GM23338 (cell line): ENCODE measurements around the gene MICALL2. TPM values are rescaled to one million over a fixed set of nuclear protein-coding genes. Genes with fewer than 3 reads are reported as not detected.

ENCODE experiments used
- ATAC-seq: fragments of 200-7000 bp; cut with Tn5 transposase; 3 replicates; pipeline ENCODE4 v1.9.1; 2020
- DNase-seq: peaks from one replicate; pipeline ENCODE4 v3.0.0-alpha.2; 2015; ENCODE audit warnings: low spot score
- H2AFZ ChIP-seq: fragments of 200-600 bp; sonication (generic); 2 replicates; pipeline ENCODE4 v1.8.0; 2016; ENCODE audit warnings: antibody characterized with exemption, mild to moderate bottlenecking, moderate library complexity
- H3F3A ChIP-seq: fragments of 200-600 bp; sonication (generic); replicated peaks from 2 replicates; pipeline ENCODE4 v1.8.0; 2017; ENCODE audit warnings: antibody characterized with exemption, mixed run types, low read depth
- H3K27ac ChIP-seq: fragments of 200-600 bp; sonication (generic); 2 replicates; pipeline ENCODE4 v1.6.1; 2016; ENCODE audit warnings: low read depth
- H3K27me3 ChIP-seq: fragments of 200-600 bp; sonication (generic); 2 replicates; pipeline ENCODE4 v1.8.0; 2016; ENCODE audit warnings: mild to moderate bottlenecking, mixed run types, moderate library complexity; ENCODE audit not compliant: insufficient read depth
- H3K36me3 ChIP-seq: fragments of 200-600 bp; sonication (generic); 2 replicates; pipeline ENCODE4 v1.8.0; 2016; ENCODE audit warnings: mild to moderate bottlenecking; ENCODE audit not compliant: insufficient read depth
- H3K4me1 ChIP-seq: fragments of 200-600 bp; sonication (generic); 2 replicates; pipeline ENCODE4 v1.8.0; 2016; ENCODE audit warnings: mild to moderate bottlenecking, moderate library complexity; ENCODE audit not compliant: insufficient read depth
- H3K4me2 ChIP-seq: fragments of 200-600 bp; sonication (generic); 2 replicates; pipeline ENCODE4 v1.7.1; 2017; ENCODE audit warnings: mixed run types
- H3K4me3 ChIP-seq: fragments of 200-600 bp; sonication (generic); 2 replicates; pipeline ENCODE4 v1.6.1; 2016; ENCODE audit warnings: mixed run types
- H3K79me2 ChIP-seq: fragments of 200-600 bp; sonication (generic); replicated peaks from 2 replicates; pipeline ENCODE4 v1.8.0; 2017; ENCODE audit warnings: mild to moderate bottlenecking; ENCODE audit not compliant: insufficient read depth
- H3K9me2 ChIP-seq: fragments of 200-600 bp; sonication (generic); 2 replicates; pipeline ENCODE4 v1.8.0; 2017; ENCODE audit not compliant: insufficient read depth
- H4K20me1 ChIP-seq: fragments of 200-600 bp; sonication (generic); replicated peaks from 2 replicates; pipeline ENCODE4 v1.8.0; 2017; ENCODE audit warnings: mild to moderate bottlenecking; ENCODE audit not compliant: insufficient read depth
- H3K27ac Mint-ChIP-seq: 2 replicates; pipeline ENCODE4 v1.8.0; 2020; ENCODE audit warnings: inconsistent platforms, mild to moderate bottlenecking, moderate library complexity, mixed read lengths
- H3K27me3 Mint-ChIP-seq: 3 replicates; pipeline ENCODE4 v1.8.0; 2022; ENCODE audit warnings: low read depth, mild to moderate bottlenecking, moderate library complexity, mixed read lengths, inconsistent platforms; ENCODE audit not compliant: insufficient read depth, poor library complexity
- H3K36me3 Mint-ChIP-seq: 3 replicates; pipeline ENCODE4 v1.8.0; 2021; ENCODE audit warnings: low read depth, mild to moderate bottlenecking, inconsistent platforms, moderate library complexity, mixed read lengths
- H3K4me1 Mint-ChIP-seq: 3 replicates; pipeline ENCODE4 v1.8.0; 2020; ENCODE audit warnings: mild to moderate bottlenecking, inconsistent platforms, mixed read lengths
- H3K4me3 Mint-ChIP-seq: 3 replicates; pipeline ENCODE4 v1.8.0; 2021; ENCODE audit warnings: moderate library complexity, mild to moderate bottlenecking, inconsistent platforms, mixed read lengths
- H3K9me3 Mint-ChIP-seq: 3 replicates; pipeline ENCODE4 v1.8.0; 2020; ENCODE audit warnings: moderate library complexity, mild to moderate bottlenecking, inconsistent platforms, mixed read lengths
- CREB1 ChIP-seq: fragments of 250-450 bp; sonication (Bioruptor Pico); IDR thresholded peaks from 2 replicates; pipeline ENCODE4 v1.5.0; 2020; ENCODE audit warnings: low read depth, mild to moderate bottlenecking, moderate library complexity
- EZH2 ChIP-seq: fragments of 200-600 bp; sonication (generic); IDR thresholded peaks from one replicate; pipeline ENCODE4 v1.8.0; 2017; ENCODE audit warnings: antibody characterized with exemption, mild to moderate bottlenecking, low read depth; ENCODE audit not compliant: unreplicated experiment
- POLR2AphosphoS5 ChIP-seq: IDR thresholded peaks from 2 replicates; pipeline ENCODE4 v1.6.1; 2016; ENCODE audit warnings: antibody characterized with exemption, low read depth
- ZNF331 ChIP-seq: fragments of 250-450 bp; sonication (Bioruptor Pico); IDR thresholded peaks from 2 replicates; pipeline ENCODE4 v1.5.0; 2020; ENCODE audit warnings: low read depth, mild to moderate bottlenecking, moderate library complexity
- polyA plus RNA-seq: library from polyadenylated mRNA; unstranded; fragments of >200 nt; fragmentation: Nextera tagmentation; extraction: Ambion mirVana; gene quantifications from 2 replicates; pipeline ENCODE4 v1.2.1, GENCODE V29; 2016
- total RNA-seq: library from RNA; depleted of rRNA; stranded (reverse); fragments of >200 nt; shearing (Covaris generic); gene quantifications from 2 replicates; pipeline ENCODE4 v1.2.3, GENCODE V29; 2014
- TF ChIP-seq, protein P1 (sequence below), 2 experiments: fragments of 200-600 bp in 1 of 2; sonication (generic) in 1 of 2; conservative IDR thresholded peaks; 2 replicates each; pipeline versions ENCODE4 v1.5.1 to v1.6.1; 2016 to 2017; ENCODE audit warnings: antibody characterized with exemption in 2 of 2, low read depth in 2 of 2, mild to moderate bottlenecking in 2 of 2, moderate library complexity in 1 of 2
- TF ChIP-seq, protein P2 (sequence below): IDR thresholded peaks from 2 replicates; pipeline ENCODE4 v1.6.1; 2016; ENCODE audit warnings: antibody characterized with exemption
- TF ChIP-seq, protein P3 (sequence below): fragments of 250-450 bp; sonication (Bioruptor Pico); IDR thresholded peaks from 2 replicates; pipeline ENCODE4 v1.5.0; 2020; ENCODE audit warnings: mild to moderate bottlenecking, moderate library complexity

Gene MICALL2
- total and polyA plus RNA-seq, 2 experiments from 2014 or later, result 7.0 to 13.0 TPM

DNA sequence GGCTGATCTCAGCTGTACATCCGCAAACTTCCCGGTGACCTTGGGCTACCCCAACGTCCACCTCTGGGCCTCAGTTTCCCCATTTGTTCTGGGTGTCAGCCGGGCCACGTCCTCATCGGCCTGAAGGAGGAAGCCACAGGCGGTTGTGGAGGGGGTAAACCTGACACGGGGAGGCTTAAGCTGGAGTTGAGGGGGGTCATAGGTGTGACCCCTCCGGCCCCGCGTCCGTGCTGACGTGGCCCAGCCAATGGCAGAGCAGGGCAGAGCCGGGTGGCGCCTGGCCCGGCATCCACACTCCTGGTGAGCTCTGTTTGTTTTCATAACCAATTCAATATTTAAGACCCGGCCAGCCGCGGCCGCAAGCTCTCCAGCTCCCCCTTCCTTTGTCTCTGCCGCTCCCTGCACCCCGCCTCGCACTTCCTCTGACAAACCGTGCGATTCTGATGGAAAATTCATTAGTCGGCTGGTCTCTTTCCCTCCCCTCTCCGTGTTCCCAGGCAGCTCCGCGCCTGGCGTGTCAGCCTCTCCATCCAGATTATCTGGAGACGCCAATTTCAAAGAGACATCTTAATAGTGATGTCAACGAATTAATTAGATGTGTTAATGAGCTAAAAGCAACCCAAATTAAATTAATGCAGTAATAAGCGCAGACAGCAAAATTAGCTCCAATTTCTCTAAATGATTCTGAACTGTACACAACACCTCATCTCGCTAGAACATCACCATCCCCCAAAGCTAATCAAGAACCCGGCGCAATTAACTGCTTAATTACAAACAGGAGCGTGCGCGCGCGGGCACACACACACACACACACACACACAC, 55.4 kb downstream of the MICALL2 start (continued):
- TF ChIP-seq, protein P1, sequence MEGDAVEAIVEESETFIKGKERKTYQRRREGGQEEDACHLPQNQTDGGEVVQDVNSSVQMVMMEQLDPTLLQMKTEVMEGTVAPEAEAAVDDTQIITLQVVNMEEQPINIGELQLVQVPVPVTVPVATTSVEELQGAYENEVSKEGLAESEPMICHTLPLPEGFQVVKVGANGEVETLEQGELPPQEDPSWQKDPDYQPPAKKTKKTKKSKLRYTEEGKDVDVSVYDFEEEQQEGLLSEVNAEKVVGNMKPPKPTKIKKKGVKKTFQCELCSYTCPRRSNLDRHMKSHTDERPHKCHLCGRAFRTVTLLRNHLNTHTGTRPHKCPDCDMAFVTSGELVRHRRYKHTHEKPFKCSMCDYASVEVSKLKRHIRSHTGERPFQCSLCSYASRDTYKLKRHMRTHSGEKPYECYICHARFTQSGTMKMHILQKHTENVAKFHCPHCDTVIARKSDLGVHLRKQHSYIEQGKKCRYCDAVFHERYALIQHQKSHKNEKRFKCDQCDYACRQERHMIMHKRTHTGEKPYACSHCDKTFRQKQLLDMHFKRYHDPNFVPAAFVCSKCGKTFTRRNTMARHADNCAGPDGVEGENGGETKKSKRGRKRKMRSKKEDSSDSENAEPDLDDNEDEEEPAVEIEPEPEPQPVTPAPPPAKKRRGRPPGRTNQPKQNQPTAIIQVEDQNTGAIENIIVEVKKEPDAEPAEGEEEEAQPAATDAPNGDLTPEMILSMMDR (conservative IDR thresholded peaks at IDR 0.05; ENCODE audit: low read depth in 2 of 2), result no peak
- TF ChIP-seq, protein P2, sequence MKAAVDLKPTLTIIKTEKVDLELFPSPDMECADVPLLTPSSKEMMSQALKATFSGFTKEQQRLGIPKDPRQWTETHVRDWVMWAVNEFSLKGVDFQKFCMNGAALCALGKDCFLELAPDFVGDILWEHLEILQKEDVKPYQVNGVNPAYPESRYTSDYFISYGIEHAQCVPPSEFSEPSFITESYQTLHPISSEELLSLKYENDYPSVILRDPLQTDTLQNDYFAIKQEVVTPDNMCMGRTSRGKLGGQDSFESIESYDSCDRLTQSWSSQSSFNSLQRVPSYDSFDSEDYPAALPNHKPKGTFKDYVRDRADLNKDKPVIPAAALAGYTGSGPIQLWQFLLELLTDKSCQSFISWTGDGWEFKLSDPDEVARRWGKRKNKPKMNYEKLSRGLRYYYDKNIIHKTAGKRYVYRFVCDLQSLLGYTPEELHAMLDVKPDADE, result no peak

DNA sequence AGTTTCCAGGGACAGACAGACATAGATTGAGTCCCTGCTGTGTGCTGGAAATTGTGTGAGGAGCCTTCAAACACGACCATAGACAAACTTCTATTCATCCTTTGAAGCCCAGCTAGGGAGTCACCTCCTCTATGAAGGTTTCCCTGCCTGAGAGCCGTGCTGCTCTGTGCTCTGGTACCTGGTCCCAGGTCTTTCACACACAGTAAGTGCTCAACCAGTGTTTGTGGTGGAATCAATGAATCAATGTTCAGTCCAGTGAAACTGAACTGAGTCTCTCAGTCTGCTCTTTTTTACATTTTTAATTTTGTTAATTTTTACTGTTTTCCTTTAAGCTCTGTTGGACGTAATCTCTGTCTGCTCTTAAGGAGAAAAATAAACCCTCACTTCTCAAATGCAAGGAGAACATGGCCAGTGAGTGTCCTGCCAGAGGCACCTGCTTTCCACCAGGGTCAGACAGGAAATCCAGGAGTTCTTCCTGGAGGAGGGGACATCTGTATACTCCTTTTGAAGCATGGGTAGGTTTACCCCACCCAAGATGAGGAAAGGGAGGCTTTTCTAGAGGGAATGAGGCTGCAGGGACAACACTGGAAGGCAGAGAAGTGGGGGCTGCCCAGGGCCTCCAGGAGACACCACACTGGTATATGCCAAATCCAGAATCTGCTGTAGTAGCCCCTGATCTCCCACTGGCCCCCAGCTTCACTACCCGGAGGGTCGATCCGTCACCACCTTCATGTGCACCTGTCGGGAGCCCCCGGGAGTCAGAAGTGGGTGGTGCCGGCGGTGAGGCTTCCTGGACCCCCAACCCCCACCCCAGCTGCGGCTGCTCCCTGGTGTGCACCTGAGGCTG, 56.3 kb downstream of the MICALL2 start:
- no peak for ATAC-seq

More for the DNA sequence above, 56.3 kb downstream of the MICALL2 start:
- Histone ChIP-seq H3F3A (no peaks in the 10 kb centered on the region), H3K27ac (no peak overlapping the region), H3K9me2 (no peaks in the 10 kb centered on the region), H3K4me3 (peak overlapping the region; percentile 51; the same call in 1 of the 2 replicates), H3K27me3 (peaks cover 16% of the 10 kb centered on the region), H2AFZ (peak overlapping the region; percentile 90; the same call in 1 of the 2 replicates), H4K20me1 (no peaks in the 10 kb centered on the region), H3K36me3 (no peaks in the 10 kb centered on the region), H3K4me1 (peaks cover 9% of the 10 kb centered on the region), H3K79me2 (no peaks in the 10 kb centered on the region), H3K4me2 (peak overlapping the region; percentile 83)
- H3K27me3 Mint-ChIP-seq, result peaks cover 30% of the 10 kb centered on the region
- DNase-seq, result no peak
- no peaks in the 10 kb centered on the region for H3K36me3 Mint-ChIP-seq
- peak overlapping the region; percentile 68 for H3K4me3 Mint-ChIP-seq
- TF ChIP-seq ZNF331 (CRISPR knock-in tag) (no peak), POLR2AphosphoS5 (no peak), EZH2 (no peak), CREB1 (no peak)
- TF ChIP-seq, protein P1 (conservative IDR thresholded peaks at IDR 0.05; ENCODE audit: low read depth in 2 of 2), result no peak
- TF ChIP-seq, protein P3, sequence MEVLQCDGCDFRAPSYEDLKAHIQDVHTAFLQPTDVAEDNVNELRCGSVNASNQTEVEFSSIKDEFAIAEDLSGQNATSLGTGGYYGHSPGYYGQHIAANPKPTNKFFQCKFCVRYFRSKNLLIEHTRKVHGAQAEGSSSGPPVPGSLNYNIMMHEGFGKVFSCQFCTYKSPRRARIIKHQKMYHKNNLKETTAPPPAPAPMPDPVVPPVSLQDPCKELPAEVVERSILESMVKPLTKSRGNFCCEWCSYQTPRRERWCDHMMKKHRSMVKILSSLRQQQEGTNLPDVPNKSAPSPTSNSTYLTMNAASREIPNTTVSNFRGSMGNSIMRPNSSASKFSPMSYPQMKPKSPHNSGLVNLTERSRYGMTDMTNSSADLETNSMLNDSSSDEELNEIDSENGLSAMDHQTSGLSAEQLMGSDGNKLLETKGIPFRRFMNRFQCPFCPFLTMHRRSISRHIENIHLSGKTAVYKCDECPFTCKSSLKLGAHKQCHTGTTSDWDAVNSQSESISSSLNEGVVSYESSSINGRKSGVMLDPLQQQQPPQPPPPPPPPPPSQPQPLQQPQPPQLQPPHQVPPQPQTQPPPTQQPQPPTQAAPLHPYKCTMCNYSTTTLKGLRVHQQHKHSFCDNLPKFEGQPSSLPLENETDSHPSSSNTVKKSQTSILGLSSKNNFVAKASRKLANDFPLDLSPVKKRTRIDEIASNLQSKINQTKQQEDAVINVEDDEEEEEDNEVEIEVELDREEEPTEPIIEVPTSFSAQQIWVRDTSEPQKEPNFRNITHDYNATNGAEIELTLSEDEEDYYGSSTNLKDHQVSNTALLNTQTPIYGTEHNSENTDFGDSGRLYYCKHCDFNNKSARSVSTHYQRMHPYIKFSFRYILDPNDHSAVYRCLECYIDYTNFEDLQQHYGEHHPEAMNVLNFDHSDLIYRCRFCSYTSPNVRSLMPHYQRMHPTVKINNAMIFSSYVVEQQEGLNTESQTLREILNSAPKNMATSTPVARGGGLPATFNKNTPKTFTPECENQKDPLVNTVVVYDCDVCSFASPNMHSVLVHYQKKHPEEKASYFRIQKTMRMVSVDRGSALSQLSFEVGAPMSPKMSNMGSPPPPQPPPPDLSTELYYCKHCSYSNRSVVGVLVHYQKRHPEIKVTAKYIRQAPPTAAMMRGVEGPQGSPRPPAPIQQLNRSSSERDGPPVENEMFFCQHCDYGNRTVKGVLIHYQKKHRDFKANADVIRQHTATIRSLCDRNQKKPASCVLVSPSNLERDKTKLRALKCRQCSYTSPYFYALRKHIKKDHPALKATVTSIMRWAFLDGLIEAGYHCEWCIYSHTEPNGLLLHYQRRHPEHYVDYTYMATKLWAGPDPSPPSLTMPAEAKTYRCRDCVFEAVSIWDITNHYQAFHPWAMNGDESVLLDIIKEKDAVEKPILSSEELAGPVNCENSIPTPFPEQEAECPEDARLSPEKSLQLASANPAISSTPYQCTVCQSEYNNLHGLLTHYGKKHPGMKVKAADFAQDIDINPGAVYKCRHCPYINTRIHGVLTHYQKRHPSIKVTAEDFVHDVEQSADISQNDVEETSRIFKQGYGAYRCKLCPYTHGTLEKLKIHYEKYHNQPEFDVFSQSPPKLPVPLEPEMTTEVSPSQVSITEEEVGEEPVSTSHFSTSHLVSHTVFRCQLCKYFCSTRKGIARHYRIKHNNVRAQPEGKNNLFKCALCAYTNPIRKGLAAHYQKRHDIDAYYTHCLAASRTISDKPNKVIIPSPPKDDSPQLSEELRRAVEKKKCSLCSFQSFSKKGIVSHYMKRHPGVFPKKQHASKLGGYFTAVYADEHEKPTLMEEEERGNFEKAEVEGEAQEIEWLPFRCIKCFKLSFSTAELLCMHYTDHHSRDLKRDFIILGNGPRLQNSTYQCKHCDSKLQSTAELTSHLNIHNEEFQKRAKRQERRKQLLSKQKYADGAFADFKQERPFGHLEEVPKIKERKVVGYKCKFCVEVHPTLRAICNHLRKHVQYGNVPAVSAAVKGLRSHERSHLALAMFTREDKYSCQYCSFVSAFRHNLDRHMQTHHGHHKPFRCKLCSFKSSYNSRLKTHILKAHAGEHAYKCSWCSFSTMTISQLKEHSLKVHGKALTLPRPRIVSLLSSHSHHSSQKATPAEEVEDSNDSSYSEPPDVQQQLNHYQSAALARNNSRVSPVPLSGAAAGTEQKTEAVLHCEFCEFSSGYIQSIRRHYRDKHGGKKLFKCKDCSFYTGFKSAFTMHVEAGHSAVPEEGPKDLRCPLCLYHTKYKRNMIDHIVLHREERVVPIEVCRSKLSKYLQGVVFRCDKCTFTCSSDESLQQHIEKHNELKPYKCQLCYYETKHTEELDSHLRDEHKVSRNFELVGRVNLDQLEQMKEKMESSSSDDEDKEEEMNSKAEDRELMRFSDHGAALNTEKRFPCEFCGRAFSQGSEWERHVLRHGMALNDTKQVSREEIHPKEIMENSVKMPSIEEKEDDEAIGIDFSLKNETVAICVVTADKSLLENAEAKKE (CRISPR knock-in tag), result no peak
- no peak overlapping the region for H3K27ac Mint-ChIP-seq
- H3K9me3 Mint-ChIP-seq, result no peaks in the 10 kb centered on the region; the same call in 2 of the 3 replicates
- peaks cover 8% of the 10 kb centered on the region for H3K4me1 Mint-ChIP-seq
